ENCODE results near the gene RC3H2. TPM values are rescaled to one million over a fixed set of nuclear protein-coding genes. Genes with fewer than 3 reads are reported as not detected.
"Not testable (repeated sequence)": the region's sequence is repeated elsewhere in the genome, so short reads cannot be mapped to it uniquely, and the experiment has no call there.

Gene RC3H2
- polyA plus RNA-seq, 1 donor from 2014 or later = 21.0 TPM

DNA sequence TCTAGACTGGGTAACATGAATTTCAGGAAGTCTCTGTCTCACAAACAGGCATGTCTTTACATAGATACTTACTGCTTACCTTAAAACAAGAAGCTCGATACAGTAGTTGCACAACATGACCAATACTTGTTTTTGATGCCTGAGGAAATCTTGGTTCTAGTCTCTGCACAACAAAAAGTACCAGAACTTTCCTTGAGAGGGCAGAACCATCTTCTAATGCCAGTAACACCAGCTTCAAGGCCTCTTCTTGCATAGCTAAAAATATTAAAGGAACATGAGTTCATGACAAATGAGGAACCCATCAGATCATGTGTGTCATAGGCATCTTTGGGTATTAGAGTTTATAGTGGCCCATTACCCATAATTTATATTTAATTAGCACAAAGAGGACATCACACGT is 22.0 kb downstream of the RC3H2 start:
- Mint-ChIP-seq H3K4me3 (no peak overlapping the region), H3K27ac (no peak overlapping the region), H3K4me1 (no peaks in the 10 kb centered on the region), H3K27me3 (no peaks in the 10 kb centered on the region), H3K9me3 (no peaks in the 10 kb centered on the region), H3K36me3 (peaks cover 2% of the 10 kb centered on the region)

DNA sequence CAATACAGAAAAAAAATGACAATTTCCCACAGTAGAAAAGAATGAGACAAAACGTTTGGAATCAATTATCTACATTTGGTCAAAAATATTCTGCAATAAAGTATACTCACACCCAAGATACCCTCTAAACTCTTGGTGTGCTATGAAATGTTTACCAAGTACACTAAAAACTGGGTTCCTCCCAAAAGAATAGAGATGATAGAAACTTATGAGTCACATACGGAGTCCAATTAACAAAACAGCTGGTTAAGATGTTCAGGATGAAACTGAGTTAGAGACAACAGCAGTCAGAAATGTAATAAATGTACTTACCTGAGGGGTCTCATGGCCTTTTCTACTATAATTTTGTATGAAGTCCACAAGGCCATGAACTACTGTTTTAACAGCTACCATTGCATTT is 25.7 kb downstream of the RC3H2 start:
- Mint-ChIP-seq H3K27me3 (no peaks in the 10 kb centered on the region), H3K4me3 (no peak overlapping the region), H3K27ac (no peak overlapping the region), H3K36me3 (peaks cover 6% of the 10 kb centered on the region), H3K4me1 (peaks cover 8 to 10% (median 10%) of the 10 kb centered on the region in 3 donors), H3K9me3 (no peaks in the 10 kb centered on the region)

DNA sequence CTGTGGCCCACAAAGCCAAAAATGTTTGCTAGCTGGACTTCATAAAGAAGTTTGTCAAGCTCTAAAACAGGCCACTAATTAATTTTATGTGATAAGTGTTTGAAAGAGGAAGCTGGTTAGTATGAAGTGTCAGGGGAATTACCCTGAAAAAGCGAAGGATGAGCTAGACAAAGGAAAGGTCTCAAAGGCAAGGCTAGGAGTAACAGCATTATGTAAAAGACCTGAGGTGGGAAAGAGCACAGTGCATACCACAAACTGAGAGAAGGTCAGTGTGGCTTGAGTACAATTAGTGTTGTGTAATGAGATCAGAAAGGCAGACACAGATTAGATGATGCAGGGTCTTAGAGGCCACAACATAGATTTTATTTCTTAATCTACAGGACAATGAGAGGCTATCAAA is 29.6 kb downstream of the RC3H2 start:
- Mint-ChIP-seq H3K27ac (no peak overlapping the region), H3K4me1 (peaks cover 8 to 10% (median 10%) of the 10 kb centered on the region in 3 donors), H3K4me3 (no peak overlapping the region), H3K9me3 (no peaks in the 10 kb centered on the region), H3K27me3 (no peaks in the 10 kb centered on the region), H3K36me3 (peaks cover 15% of the 10 kb centered on the region)

DNA sequence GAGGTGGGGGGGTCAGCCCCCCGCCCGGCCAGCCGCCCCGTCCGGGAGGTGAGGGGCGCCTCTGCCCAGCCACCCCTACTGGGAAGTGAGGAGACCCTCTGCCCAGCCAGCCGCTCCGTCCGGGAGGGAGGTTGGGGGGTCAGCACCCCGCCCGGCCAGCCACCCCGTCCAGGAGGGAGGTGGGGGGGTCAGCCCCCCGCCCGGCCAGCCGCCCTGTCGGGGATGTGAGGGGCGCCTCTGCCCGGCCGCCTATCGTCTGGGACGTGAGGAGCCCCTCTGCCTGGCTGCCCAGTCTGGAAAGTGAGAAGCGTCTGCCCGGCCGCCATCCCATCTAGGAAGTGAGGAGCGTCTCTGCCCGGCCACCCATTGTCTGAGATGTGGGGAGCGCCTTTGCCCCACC is 37.9 kb downstream of the RC3H2 start:
- not testable (repeated sequence) for H3K9me3 Mint-ChIP-seq, H3K4me1 Mint-ChIP-seq, H3K27ac Mint-ChIP-seq, H3K27me3 Mint-ChIP-seq, H3K4me3 Mint-ChIP-seq
- H3K36me3 Mint-ChIP-seq = peaks cover 16% of the 10 kb centered on the region

DNA sequence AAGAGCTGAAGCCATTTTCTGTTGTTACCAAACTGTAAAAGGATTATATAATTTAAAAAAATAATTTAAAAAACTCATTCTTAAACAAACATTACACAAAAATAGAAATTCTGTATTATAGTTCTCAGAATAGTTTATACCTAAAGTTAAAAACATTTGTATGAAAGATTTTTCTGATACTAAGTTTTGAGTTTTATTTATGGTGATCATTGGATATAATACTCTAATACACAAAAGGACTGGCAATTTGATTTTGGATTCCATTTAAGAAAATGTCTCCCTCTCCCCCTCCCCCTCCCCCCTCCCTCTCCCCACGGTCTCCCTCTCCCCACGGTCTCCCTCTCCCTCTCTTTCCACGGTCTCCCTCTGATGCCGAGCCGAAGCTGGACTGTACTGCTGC is 39.1 kb downstream of the RC3H2 start:
- peaks cover 0 to 2% (median 0%) of the 10 kb centered on the region in 3 donors for H3K4me1 Mint-ChIP-seq
- no peaks in the 10 kb centered on the region for H3K27me3 Mint-ChIP-seq
- H3K36me3 Mint-ChIP-seq = peaks cover 16% of the 10 kb centered on the region
- no peak overlapping the region for H3K4me3 Mint-ChIP-seq
- H3K27ac Mint-ChIP-seq = no peak overlapping the region
- no peaks in the 10 kb centered on the region for H3K9me3 Mint-ChIP-seq

DNA sequence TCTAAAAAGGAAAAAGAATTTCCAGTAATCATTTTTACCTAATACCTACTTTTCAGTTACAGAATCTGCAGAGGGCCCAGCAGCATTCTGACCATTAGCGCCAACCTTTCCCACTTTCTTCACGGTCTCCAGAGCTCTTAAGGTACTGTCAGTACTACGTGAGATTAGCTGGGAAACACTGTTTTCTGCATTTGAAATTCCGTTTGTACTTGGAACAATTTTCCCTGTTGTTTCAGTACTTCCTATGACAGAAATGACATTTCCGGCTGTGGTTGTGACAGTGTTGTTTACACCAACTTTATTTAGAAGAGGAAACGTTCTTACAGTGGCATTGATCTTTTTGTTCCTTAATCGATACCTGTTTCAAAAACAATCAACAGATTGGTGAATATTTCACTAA is 39.9 kb downstream of the RC3H2 start:
- peaks cover 9% of the 10 kb centered on the region for H3K36me3 Mint-ChIP-seq
- peaks cover 0 to 2% (median 0%) of the 10 kb centered on the region in 3 donors for H3K4me1 Mint-ChIP-seq
- no peak overlapping the region for H3K27ac Mint-ChIP-seq
- H3K27me3 Mint-ChIP-seq = no peaks in the 10 kb centered on the region
- H3K4me3 Mint-ChIP-seq = no peak overlapping the region
- no peaks in the 10 kb centered on the region for H3K9me3 Mint-ChIP-seq

DNA sequence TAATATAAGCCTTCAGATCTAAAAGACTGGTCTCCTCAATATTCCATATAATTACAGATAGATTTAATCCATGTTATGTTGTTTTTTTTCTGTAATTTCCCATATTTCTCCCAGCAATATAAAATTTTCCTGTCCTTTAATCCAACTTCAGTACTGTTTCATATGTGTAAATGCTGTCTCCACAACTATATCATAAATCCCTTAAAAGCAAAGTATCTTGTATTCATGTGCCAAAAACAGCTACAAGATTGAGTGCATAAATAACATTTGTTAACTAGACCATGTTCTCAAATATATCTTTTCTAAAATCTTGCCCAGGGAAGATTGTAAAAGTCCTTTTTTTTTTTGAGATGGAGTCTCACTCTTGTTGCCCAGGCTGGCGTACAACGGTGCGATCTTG is 41.8 kb downstream of the RC3H2 start:
- Mint-ChIP-seq H3K27ac (no peak overlapping the region), H3K27me3 (no peaks in the 10 kb centered on the region), H3K4me3 (no peak overlapping the region), H3K4me1 (peaks cover 0 to 2% (median 0%) of the 10 kb centered on the region in 3 donors), H3K9me3 (no peaks in the 10 kb centered on the region), H3K36me3 (peaks cover 9% of the 10 kb centered on the region)

DNA sequence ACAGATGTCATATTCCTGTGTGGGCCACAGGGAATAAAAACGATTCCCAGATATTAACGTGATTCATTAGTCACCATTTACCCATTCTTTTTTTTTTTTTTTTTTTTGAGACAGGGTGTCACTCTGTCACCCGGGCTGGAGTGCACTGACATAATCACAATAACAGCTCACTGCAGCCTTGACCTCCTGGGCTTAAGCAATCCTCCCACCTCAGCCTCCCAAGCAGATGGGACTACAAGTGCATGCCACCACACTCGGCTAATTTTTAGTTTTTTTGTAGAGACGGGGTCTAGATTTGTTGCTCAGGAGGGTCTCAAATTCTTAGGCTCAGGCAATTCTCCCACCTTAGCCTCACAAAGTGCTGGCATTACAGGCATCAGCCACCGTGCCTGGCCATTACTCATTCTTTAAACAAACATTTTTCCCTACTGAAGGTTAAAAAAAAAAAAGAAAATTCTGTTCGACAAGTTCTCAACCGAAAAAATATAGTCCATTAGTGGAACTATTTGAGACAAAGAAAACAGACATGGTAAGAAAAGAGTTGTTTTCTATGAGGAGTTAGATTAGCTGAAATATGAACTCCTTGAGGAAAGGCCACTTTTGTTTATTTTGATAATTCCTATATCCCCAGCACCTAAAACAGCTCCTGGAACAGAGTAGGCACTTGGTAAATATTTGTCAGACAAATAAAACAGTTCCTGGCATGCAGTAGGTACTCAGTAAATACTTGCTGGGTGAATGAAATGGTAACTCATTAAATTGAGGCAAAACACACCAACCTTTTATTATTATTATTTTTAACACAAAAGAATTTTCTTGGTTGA is 44.6 kb downstream of the RC3H2 start:
- H3K4me3 Mint-ChIP-seq = no peak overlapping the region
- H3K36me3 Mint-ChIP-seq = peaks cover 8% of the 10 kb centered on the region

DNA sequence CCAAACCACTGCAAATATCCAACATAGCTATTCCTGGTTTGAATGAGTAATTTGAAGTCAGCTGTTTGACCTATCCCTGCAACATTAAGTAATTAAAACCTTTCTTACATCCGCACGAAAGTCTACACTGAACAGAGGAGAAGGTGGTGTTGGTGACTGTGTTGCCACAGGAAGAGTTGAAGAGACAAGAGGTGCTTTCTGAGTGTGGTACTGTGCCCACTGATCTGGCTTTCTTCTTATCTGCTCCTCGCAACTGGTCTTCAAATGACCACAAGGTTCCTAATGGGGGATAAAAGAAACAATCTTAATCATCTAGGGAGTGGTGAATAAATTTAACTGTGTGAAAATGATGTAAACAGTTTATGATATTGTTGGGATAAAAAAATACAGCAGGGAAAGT is 47.3 kb downstream of the RC3H2 start:
- no peak overlapping the region for H3K4me3 Mint-ChIP-seq
- H3K9me3 Mint-ChIP-seq = no peaks in the 10 kb centered on the region
- H3K27me3 Mint-ChIP-seq = no peaks in the 10 kb centered on the region
- peaks cover 0 to under 1% (median 0%) of the 10 kb centered on the region in 3 donors for H3K4me1 Mint-ChIP-seq
- H3K36me3 Mint-ChIP-seq = peaks cover 4% of the 10 kb centered on the region
- no peak overlapping the region for H3K27ac Mint-ChIP-seq

More for the DNA sequence above, 44.6 kb downstream of the RC3H2 start:
- Mint-ChIP-seq H3K27me3 (no peaks in the 10 kb centered on the region), H3K9me3 (no peaks in the 10 kb centered on the region), H3K4me1 (peaks cover 0 to 2% (median 0%) of the 10 kb centered on the region in 3 donors), H3K27ac (no peak overlapping the region)

DNA sequence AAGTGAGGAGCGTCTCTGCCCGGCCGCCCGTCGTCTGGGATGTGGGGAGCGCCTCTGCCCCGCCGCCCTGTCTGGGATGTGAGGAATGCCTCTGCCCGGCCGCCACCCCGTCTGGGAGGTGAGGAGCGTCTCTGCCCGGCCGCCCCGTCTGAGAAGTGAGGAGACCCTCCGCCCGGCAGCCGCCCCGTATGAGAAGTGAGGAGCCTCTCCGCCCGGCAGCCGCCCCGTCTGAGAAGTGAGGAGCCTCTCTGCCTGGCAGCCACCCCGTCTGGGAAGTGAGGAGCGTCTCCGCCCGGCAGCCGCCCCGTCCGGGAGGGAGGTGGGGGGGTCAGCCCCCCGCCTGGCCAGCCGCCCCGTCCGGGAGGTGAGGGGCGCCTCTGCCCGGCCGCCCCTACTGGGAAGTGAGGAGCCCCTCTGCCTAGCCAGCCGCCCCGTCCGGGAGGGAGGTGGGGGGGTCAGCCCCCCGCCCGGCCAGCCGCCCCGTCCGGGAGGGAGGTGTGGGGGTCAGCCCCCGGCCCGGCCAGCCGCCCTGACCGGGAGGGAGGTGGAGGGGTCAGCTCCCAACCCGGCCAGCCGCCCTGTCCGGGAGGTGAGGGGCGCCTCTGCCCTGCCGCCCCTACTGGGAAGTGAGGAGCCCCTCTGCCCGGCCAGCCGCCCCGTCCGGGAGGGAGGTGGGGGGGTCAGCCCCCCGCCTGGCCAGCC is 52.9 kb downstream of the RC3H2 start:
- not testable (repeated sequence) for H3K9me3 Mint-ChIP-seq, H3K27me3 Mint-ChIP-seq, H3K27ac Mint-ChIP-seq, H3K4me3 Mint-ChIP-seq, H3K36me3 Mint-ChIP-seq, H3K4me1 Mint-ChIP-seq

DNA sequence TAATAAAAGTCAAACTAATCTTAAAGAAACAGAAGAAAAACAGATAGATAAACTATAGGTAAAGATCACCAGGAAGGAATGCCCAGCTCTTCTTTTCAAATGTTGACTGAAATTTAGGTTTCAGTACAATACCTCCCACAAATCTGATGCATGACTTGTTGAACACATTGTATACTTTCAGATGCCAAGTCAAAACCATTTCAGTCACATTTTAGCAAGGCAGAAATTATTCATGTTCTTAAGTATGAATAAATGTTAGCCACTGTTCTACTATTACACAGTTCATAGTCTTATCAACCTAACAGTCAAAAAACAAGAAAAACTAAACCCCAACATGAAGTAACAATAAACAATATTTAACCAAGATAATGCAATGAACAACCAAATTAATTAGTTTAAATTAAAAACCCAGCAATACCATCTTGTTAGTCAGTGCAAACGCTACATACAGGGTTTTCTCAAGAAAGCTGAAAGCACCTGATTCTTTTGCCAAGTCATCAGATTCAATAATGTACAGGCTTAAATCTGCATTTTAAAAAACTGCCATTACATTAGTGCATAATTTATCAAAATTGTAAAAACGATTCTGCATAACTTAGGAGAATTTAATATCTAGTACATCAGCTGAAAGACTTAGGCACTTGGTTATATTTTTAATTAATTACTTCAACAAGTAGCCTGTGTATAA is 56.8 kb downstream of the RC3H2 start:
- H3K9me3 Mint-ChIP-seq = no peaks in the 10 kb centered on the region
- no peak overlapping the region for H3K4me3 Mint-ChIP-seq
- no peak overlapping the region for H3K27ac Mint-ChIP-seq
- H3K27me3 Mint-ChIP-seq = no peaks in the 10 kb centered on the region
- H3K4me1 Mint-ChIP-seq = peaks cover 0 to 2% (median 0%) of the 10 kb centered on the region in 3 donors
- H3K36me3 Mint-ChIP-seq = peaks cover 7% of the 10 kb centered on the region

DNA sequence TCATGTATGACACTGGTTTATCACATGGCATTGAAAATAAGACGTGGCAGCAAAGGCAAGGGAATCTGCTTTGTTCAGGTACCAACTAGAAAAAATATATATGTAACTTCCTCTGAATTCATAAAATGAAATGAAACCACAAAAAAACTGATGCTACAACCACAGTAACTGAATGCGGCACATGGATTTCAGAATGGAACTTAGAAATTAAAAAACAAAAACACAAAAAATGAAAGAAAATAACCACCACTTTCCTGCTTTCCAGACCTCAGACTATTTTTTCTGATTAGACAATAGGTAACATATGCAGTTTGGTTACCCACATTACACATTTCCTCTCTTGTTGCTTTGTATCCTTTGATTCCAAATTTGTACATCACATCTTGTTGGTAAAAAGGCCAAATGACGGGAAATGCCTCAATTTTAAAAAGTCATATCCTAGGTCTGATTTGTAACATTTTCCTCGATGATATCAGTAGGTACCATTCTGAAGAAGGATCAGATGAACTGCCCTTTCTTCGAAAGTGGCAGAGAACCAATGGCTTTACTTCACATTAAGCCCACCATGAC is 58.7 kb downstream of the RC3H2 start:
- Mint-ChIP-seq H3K27ac (no peak overlapping the region), H3K27me3 (no peaks in the 10 kb centered on the region), H3K9me3 (peaks cover 0 to 3% (median 0%) of the 10 kb centered on the region in 3 donors), H3K36me3 (peaks cover 7% of the 10 kb centered on the region), H3K4me1 (peaks cover 0 to 2% (median 0%) of the 10 kb centered on the region in 3 donors), H3K4me3 (no peak overlapping the region)

DNA sequence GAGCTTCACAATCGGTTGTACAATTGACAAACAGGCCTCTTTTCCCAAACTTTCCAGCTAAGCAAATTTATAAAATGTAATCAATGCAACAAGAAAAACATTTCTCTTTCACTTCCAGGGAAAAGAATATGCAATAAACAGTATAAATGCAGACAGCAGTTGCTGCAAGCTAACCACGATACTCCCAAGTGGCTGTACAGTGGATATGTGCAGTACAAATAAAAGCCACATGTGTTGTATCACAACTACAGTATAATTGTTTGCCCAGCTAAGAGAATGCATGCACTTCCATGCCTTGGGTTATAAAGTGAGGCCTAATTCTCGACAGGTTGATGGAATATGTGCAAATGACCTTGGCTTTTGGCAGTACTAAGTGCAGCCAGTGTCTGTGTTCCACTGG is 60.0 kb downstream of the RC3H2 start:
- Mint-ChIP-seq H3K27ac (no peak overlapping the region), H3K27me3 (no peaks in the 10 kb centered on the region), H3K36me3 (peaks cover 4% of the 10 kb centered on the region), H3K4me1 (peaks cover 0 to 2% (median 0%) of the 10 kb centered on the region in 3 donors), H3K9me3 (peaks cover 0 to 3% (median 0%) of the 10 kb centered on the region in 3 donors), H3K4me3 (no peak overlapping the region)

DNA sequence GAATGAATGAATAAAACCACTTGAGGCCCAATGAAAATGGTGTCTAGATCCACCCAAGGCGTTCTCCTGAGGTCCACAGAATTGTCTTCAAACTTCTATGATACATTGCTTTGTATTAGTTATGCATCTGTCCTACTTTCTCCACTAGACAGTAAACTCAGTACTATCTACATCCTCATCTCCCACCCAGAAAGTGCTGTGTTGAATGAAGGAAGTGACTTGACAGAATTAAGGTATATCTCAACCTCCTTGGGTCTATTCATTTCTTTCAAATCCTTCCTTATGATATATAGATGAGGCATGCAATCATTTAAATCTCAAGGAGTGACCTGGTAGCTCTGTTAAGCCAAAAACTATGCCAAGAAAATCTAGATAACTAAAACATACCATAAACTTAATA is 61.0 kb downstream of the RC3H2 start:
- Mint-ChIP-seq H3K9me3 (peaks cover 0 to 6% (median 0%) of the 10 kb centered on the region in 3 donors), H3K27me3 (no peaks in the 10 kb centered on the region), H3K4me1 (peaks cover 0 to 2% (median 0%) of the 10 kb centered on the region in 3 donors), H3K4me3 (no peak overlapping the region), H3K36me3 (peaks cover 4% of the 10 kb centered on the region), H3K27ac (peak overlapping the region in 1 of 3 donors; percentile 9)

DNA sequence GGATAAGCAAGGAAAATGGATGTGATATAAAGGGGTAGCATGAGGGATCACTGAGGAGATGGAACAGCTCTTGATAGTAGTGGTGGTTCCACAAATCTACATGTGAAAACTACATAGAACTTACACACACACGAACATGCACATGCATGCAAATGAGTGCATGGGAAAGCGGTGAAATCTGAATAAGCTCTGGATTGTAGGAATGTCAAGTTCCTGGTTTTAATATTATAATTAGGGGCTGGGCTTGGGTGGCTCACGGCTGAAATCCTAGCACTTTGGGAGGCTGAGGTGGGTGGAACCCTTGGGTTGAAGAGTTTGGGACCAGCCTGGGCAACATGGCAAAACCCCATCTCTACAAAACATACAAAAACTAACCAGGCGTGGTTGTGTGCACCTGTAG is 63.7 kb downstream of the RC3H2 start:
- H3K27ac Mint-ChIP-seq = peak overlapping the region in 1 of 3 donors; percentile 4
- H3K9me3 Mint-ChIP-seq = peaks cover 0 to 6% (median 0%) of the 10 kb centered on the region in 3 donors
- no peak overlapping the region for H3K4me3 Mint-ChIP-seq
- peaks cover 7% of the 10 kb centered on the region for H3K36me3 Mint-ChIP-seq
- H3K27me3 Mint-ChIP-seq = no peaks in the 10 kb centered on the region
- peaks cover 0 to 2% (median 0%) of the 10 kb centered on the region in 3 donors for H3K4me1 Mint-ChIP-seq
